ENCODE data around the gene PSMA3. TPM values are rescaled to one million over a fixed set of nuclear protein-coding genes. Genes with fewer than 3 reads are reported as not detected.

The PSMA3 gene
- total RNA-seq = 222 TPM in 2 replicates
- long read RNA-seq, transcript PSMA3-201 (11 exons, 970 nt) = major isoform, 195 of 223 reads
- long read RNA-seq, partial matches to known transcripts = 4 of 223 reads
- long read RNA-seq, other reads (novel, unspliced or antisense) = 22 of 223 reads

DNA sequence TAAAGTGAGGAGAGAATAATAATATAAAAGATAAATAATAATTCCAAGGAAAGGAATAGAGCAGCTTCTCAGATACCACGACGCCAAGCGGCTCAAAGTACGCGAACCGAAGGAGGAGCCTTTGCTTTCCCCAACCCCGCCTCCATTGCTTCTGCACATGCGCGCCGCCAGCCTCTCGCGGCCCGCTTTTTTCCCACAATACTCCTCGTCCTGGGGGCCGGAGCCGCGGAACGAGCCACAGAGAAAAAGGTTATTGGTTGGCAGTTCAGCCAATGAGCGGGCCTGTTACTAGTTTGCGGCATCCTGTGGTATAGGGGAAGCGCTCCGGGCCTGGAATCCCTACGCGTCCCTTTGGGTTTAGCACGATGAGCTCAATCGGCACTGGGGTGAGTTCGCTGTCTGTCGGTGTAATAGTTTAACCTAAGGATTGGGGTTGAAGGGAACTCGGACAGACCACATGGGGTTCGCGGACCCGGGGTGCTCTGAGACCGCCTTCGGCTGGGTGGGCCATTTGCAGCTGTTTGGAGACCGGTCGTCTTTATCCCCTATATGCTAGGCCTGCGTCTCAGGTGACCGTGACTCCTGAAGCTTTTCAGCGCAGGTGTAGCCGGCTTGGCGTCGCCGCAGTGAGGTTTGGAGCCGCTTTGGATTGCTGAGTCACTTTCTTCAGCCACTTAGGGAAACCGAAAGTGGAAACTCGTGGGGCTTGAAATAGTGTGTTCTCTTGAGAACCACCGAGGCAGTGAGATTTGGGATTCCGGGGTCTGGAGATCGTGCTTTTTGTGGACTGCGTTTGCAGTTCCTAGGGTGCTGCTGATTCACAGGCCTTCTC lies at the start of gene PSMA3:
Gene PSMA3 (plus strand): TSS at position 288 of the 832 bp plus-strand sequence. CDS start 78 bp downstream, at position 366.
- H3K9me3 Mint-ChIP-seq = no peaks in the 10 kb centered on the region

DNA sequence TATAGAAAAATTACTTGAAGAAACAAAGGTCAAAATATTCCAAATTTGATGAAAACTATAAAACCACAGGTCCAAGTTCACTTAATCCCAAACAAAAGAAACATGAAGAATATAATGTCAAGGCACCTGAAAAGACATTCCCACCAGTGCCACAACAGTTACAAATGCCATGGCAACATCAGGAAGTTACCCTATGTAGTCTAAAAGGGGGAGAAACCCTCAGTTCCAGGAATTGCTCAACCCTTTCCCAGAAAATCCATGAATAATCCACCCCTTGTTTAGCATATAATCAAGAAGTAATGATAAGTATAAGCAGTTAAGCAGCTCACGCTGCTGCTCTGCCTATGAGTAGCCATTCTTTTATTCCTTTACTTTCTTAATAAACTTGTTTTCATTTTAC lies 48.4 kb upstream of the PSMA3 start:
- DNase-seq (ENCODE audit: low read depth, low spot score) = no peak
- no peaks in the 10 kb centered on the region for H3K9me3 Mint-ChIP-seq
- H3K4me1 Mint-ChIP-seq = peaks cover 29% of the 10 kb centered on the region
- H3K4me3 Mint-ChIP-seq = peak overlapping the region; percentile 24
- no peaks in the 10 kb centered on the region for H3K36me3 Mint-ChIP-seq (ENCODE audit: low read depth)
- TF ChIP-seq, protein P1, sequence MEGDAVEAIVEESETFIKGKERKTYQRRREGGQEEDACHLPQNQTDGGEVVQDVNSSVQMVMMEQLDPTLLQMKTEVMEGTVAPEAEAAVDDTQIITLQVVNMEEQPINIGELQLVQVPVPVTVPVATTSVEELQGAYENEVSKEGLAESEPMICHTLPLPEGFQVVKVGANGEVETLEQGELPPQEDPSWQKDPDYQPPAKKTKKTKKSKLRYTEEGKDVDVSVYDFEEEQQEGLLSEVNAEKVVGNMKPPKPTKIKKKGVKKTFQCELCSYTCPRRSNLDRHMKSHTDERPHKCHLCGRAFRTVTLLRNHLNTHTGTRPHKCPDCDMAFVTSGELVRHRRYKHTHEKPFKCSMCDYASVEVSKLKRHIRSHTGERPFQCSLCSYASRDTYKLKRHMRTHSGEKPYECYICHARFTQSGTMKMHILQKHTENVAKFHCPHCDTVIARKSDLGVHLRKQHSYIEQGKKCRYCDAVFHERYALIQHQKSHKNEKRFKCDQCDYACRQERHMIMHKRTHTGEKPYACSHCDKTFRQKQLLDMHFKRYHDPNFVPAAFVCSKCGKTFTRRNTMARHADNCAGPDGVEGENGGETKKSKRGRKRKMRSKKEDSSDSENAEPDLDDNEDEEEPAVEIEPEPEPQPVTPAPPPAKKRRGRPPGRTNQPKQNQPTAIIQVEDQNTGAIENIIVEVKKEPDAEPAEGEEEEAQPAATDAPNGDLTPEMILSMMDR (conservative IDR thresholded peaks at IDR 0.05) = no peak
- H3K27ac Mint-ChIP-seq (ENCODE audit: unreplicated experiment) = no peak overlapping the region
- peaks cover 4% of the 10 kb centered on the region for H3K27me3 Mint-ChIP-seq (ENCODE audit: low read depth)

More for the DNA sequence above, at the start of gene PSMA3:
- Mint-ChIP-seq H3K36me3 (ENCODE audit: low read depth) (peaks cover 2% of the 10 kb centered on the region), H3K4me1 (peaks cover 47% of the 10 kb centered on the region), H3K4me3 (peak within 1 kb of the TSS; percentile 100), H3K27me3 (ENCODE audit: low read depth) (peaks cover 3% of the 10 kb centered on the region), H3K27ac (ENCODE audit: unreplicated experiment) (peak within 1 kb of the TSS; percentile 99)
- TF ChIP-seq, protein P1 (conservative IDR thresholded peaks at IDR 0.05) = no peak
- DNase-seq (ENCODE audit: low read depth, low spot score) = peak; percentile 94

DNA sequence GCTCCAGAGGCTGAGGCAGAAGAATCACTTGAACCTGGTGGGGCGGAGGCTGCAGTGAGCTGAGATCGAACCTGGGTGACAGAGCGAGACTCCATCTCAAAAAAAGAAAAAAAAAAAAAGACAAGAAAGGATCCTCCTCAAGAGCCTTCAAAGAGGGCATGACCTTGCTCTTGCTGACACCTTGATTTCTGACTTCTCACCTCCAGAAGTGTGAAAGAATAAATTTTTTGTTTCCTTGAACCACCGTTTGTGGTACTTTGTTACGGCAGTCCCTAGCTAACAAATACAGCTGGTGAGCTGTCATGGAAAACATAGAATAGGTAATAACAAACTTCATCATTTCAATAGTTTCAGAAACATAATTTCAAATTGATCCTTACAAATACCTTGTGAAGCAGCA lies 46.6 kb upstream of the PSMA3 start:
- H3K27ac Mint-ChIP-seq (ENCODE audit: unreplicated experiment) = no peak overlapping the region
- peak overlapping the region; percentile 45 for H3K4me3 Mint-ChIP-seq
- peaks cover 25% of the 10 kb centered on the region for H3K4me1 Mint-ChIP-seq
- peaks cover 4% of the 10 kb centered on the region for H3K27me3 Mint-ChIP-seq (ENCODE audit: low read depth)
- no peaks in the 10 kb centered on the region for H3K36me3 Mint-ChIP-seq (ENCODE audit: low read depth)
- no peak for DNase-seq (ENCODE audit: low read depth, low spot score)
- TF ChIP-seq, protein P1 (conservative IDR thresholded peaks at IDR 0.05) = no peak
- no peaks in the 10 kb centered on the region for H3K9me3 Mint-ChIP-seq

DNA sequence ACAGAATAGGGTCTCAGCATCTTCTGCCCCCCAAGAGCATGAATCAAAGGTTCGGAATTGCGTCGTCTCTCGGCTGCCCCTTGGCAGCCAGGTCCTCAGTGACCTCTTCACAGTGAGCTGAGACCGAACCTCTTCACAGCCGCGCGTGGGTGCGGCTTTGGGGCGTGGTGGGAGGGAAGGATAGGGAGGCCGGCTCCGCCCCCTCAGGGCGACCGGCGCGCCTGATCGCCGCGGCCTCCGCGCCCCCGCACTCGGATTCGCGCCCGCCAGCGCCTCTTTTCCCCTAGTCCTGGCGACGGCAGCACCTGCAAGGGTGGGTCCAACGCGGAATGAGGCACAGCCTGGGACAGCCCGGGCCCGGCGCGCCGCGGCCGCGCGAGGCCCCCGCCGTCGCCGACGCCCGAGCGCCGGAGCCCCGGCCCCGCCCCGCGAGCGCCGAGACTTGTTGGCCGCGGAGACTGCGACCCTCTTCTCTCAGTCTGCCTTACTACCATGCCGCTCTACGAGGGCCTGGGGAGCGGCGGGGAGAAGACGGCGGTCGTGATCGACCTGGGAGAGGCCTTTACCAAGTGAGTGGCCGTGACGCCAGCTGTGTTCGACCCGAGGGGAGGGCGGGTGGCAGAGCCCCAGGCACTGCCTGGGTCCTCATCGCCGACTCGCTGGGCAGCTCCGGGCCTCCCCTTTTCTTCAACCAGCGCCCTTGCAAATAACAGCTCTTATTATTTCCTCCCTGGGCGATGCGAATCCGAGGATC lies 44.7 kb upstream of the PSMA3 start, which contains the start of gene ACTR10:
Gene ACTR10 (plus strand): TSS at position 424 of the 754 bp plus-strand sequence. CDS start 69 bp downstream, at position 493.
- H3K4me1 Mint-ChIP-seq = peaks cover 25% of the 10 kb centered on the region
- TF ChIP-seq, protein P1 (conservative IDR thresholded peaks at IDR 0.05) = no peak
- peak within 1 kb of the TSS; percentile 96 for H3K27ac Mint-ChIP-seq (ENCODE audit: unreplicated experiment)
- H3K9me3 Mint-ChIP-seq = no peaks in the 10 kb centered on the region
- peak within 1 kb of the TSS; percentile 98 for H3K4me3 Mint-ChIP-seq
- H3K36me3 Mint-ChIP-seq (ENCODE audit: low read depth) = no peaks in the 10 kb centered on the region
- peak; percentile 75 for DNase-seq (ENCODE audit: low read depth, low spot score)
- peaks cover 4% of the 10 kb centered on the region for H3K27me3 Mint-ChIP-seq (ENCODE audit: low read depth)

DNA sequence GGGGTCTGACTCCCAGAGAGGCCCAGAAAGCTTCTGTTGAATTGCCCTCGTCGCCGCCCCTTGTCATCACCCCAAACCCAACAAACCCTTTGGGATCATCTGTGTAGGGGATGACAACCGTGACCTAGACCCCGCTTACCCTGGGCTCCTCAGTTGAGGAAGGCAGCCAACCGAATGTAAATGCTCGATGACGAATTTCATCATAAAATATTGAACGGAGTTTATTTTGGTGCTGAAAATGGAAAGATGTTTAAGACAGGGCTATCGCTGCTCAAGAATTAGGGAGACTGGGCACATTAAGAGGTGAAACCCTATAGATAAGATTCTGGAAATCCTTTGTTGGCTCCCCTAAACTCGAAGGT lies 44.2 kb upstream of the PSMA3 start:
- H3K27ac Mint-ChIP-seq (ENCODE audit: unreplicated experiment) = peak overlapping the region; percentile 96
- H3K4me3 Mint-ChIP-seq = peak overlapping the region; percentile 98
- H3K4me1 Mint-ChIP-seq = peaks cover 25% of the 10 kb centered on the region
- H3K27me3 Mint-ChIP-seq (ENCODE audit: low read depth) = peaks cover 4% of the 10 kb centered on the region
- H3K9me3 Mint-ChIP-seq = no peaks in the 10 kb centered on the region
- H3K36me3 Mint-ChIP-seq (ENCODE audit: low read depth) = no peaks in the 10 kb centered on the region
- no peak for DNase-seq (ENCODE audit: low read depth, low spot score)
- TF ChIP-seq, protein P1 (conservative IDR thresholded peaks at IDR 0.05) = no peak
